RWPE2 (cell line): ENCODE measurements around the gene MTA1.

Experiments used
- ATAC-seq: fragments of 200-7000 bp; cut with Tn5 transposase; 3 replicates; pipeline ENCODE4 v1.9.1; 2021; ENCODE audit warnings: low read depth
- DNase-seq: peaks from one replicate; pipeline ENCODE4 v3.0.0-alpha.2; 2020; ENCODE audit warnings: low spot score
- H3K27ac ChIP-seq: fragments of 450-650 bp; 2 replicates; pipeline ENCODE4 v1.5.1; 2017; ENCODE audit warnings: mild to moderate bottlenecking; ENCODE audit not compliant: poor library complexity, severe bottlenecking
- H3K27me3 ChIP-seq: fragments of 250-450 bp; sonication (Bioruptor Pico); 2 replicates; pipeline ENCODE4 v1.5.1; 2021; ENCODE audit warnings: mild to moderate bottlenecking, moderate library complexity; ENCODE audit not compliant: insufficient read depth, poor library complexity, severe bottlenecking
- H3K36me3 ChIP-seq: fragments of 250-450 bp; sonication (Bioruptor Pico); 2 replicates; pipeline ENCODE4 v1.5.1; 2020; ENCODE audit warnings: low read depth, mild to moderate bottlenecking, moderate library complexity
- H3K4me1 ChIP-seq: fragments of 250-450 bp; sonication (Bioruptor Pico); 2 replicates; pipeline ENCODE4 v1.5.1; 2021; ENCODE audit warnings: mild to moderate bottlenecking, moderate library complexity; ENCODE audit not compliant: insufficient read depth, poor library complexity, severe bottlenecking
- H3K4me3 ChIP-seq: fragments of 250-450 bp; sonication (Bioruptor Pico); 2 replicates; pipeline ENCODE4 v1.5.1; 2021; ENCODE audit warnings: mild to moderate bottlenecking, moderate library complexity; ENCODE audit not compliant: severe bottlenecking
- H3K9me3 ChIP-seq: fragments of 250-450 bp; sonication (Bioruptor Pico); 2 replicates; pipeline ENCODE4 v1.5.1; 2021; ENCODE audit warnings: mild to moderate bottlenecking, moderate library complexity; ENCODE audit not compliant: severe bottlenecking
- TF ChIP-seq, protein P1 (sequence below): fragments of 450-650 bp; IDR thresholded peaks from one replicate; pipeline ENCODE4 v1.5.1; 2017; ENCODE audit warnings: mild to moderate bottlenecking, moderate library complexity; ENCODE audit not compliant: poor library complexity, severe bottlenecking

MTA1 gene

GRCh38 chr14:105482486-105483110 is 63.0 kb downstream of the MTA1 start:
- Histone ChIP-seq H3K27ac (peak overlapping the region; percentile 93), H3K9me3 (no peaks in the 10 kb centered on the region), H3K36me3 (no peaks in the 10 kb centered on the region; the same call in 1 of the 2 replicates), H3K4me1 (peaks cover 28% of the 10 kb centered on the region), H3K27me3 (no peaks in the 10 kb centered on the region), H3K4me3 (no peak overlapping the region)
- TF ChIP-seq, protein P1, sequence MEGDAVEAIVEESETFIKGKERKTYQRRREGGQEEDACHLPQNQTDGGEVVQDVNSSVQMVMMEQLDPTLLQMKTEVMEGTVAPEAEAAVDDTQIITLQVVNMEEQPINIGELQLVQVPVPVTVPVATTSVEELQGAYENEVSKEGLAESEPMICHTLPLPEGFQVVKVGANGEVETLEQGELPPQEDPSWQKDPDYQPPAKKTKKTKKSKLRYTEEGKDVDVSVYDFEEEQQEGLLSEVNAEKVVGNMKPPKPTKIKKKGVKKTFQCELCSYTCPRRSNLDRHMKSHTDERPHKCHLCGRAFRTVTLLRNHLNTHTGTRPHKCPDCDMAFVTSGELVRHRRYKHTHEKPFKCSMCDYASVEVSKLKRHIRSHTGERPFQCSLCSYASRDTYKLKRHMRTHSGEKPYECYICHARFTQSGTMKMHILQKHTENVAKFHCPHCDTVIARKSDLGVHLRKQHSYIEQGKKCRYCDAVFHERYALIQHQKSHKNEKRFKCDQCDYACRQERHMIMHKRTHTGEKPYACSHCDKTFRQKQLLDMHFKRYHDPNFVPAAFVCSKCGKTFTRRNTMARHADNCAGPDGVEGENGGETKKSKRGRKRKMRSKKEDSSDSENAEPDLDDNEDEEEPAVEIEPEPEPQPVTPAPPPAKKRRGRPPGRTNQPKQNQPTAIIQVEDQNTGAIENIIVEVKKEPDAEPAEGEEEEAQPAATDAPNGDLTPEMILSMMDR, result no peak
- no peak for ATAC-seq
- DNase-seq, result no peak

- Histone ChIP-seq H3K27me3 (no peaks in the 10 kb centered on the region), H3K4me3 (no peak overlapping the region), H3K9me3 (no peaks in the 10 kb centered on the region), H3K4me1 (peaks cover 28% of the 10 kb centered on the region), H3K27ac (peak overlapping the region; percentile 93), H3K36me3 (no peaks in the 10 kb centered on the region; the same call in 1 of the 2 replicates)
- ATAC-seq, result peak; percentile 46
- TF ChIP-seq, protein P1, result no peak
- DNase-seq, result no peak
Observed at GRCh38 chr14:105483300-105484068, 63.9 kb downstream of the MTA1 start.

- no peaks in the 10 kb centered on the region for H3K27me3 ChIP-seq
Observed at GRCh38 chr14:105484069-105484996, 64.7 kb downstream of the MTA1 start.

DNA sequence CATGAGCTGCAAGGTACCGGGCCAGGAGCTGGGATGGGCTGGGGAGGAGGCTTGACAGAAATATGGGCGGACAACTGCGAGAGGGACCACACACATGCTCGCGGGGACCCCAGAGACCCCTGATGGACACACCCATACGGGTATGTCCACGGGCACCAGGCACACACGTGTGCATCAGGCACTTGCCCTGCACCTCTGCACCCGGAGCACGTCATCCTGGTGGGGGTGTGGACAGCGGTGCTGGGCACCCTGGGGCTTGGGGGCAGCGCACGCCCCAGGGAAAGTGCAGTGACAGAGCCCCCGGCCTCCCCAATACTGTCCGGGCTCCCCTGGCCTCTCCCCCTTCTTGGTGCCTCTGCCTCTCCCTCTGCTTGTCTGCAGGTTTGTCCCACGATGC is 65.4 kb downstream of the MTA1 start:
- Histone ChIP-seq H3K9me3 (no peaks in the 10 kb centered on the region), H3K27me3 (no peaks in the 10 kb centered on the region), H3K4me3 (no peak overlapping the region), H3K4me1 (peaks cover 33% of the 10 kb centered on the region), H3K36me3 (no peaks in the 10 kb centered on the region; the same call in 1 of the 2 replicates), H3K27ac (no peak overlapping the region)
- TF ChIP-seq, protein P1, result no peak
- DNase-seq (no peak), ATAC-seq (no peak)

More at GRCh38 chr14:105484069-105484996, 64.7 kb downstream of the MTA1 start:
- H3K4me3 ChIP-seq, result no peak overlapping the region
- H3K36me3 ChIP-seq, result no peaks in the 10 kb centered on the region; the same call in 1 of the 2 replicates
- ATAC-seq (no peak), DNase-seq (no peak)
- TF ChIP-seq, protein P1, result no peak
- H3K9me3 ChIP-seq, result no peaks in the 10 kb centered on the region
- H3K27ac ChIP-seq, result no peak overlapping the region
- H3K4me1 ChIP-seq, result peaks cover 31% of the 10 kb centered on the region
